Stomach (tissue), 9 donors: Measurements from ENCODE around the gene MTCL1. TPM values are rescaled to one million over a fixed set of nuclear protein-coding genes. Genes with fewer than 3 reads are reported as not detected.
"Not testable (repeated sequence)": the region's sequence is repeated elsewhere in the genome, so short reads cannot be mapped to it uniquely, and the experiment has no call there.

Source experiments
- DNase-seq, 2 donors: peaks; one replicate each; pipeline versions ENCODE4 v3.0.0 to v3.0.0-alpha.2; 2013 to 2019
- H3K27ac ChIP-seq, 5 donors: fragments of 200-600 bp in 4 of 5; sonication (generic) in 4 of 5; one replicate each; pipeline ENCODE4 v1.5.1; 2013 to 2019; ENCODE audit warnings: mild to moderate bottlenecking in 1 of 5, moderate library complexity in 1 of 5
- H3K27me3 ChIP-seq, 3 donors: fragments of 200-600 bp; sonication (generic); one replicate each; pipeline ENCODE4 v1.5.1; 2017 to 2019; ENCODE audit warnings: mixed run types in 1 of 3
- H3K36me3 ChIP-seq, 4 donors: fragments of 200-600 bp; sonication (generic); 1 replicate in 3 of 4; 2 replicates in 1 of 4; pipeline ENCODE4 v1.5.1; 2016 to 2019
- H3K4me1 ChIP-seq, 4 donors: fragments of 200-600 bp; sonication (generic); one replicate each; pipeline ENCODE4 v1.5.1; 2016 to 2019
- H3K4me3 ChIP-seq, 4 donors: fragments of 200-600 bp; sonication (generic) in 3 of 4; one replicate each; pipeline ENCODE4 v1.5.1; 2016 to 2019; ENCODE audit warnings: mild to moderate bottlenecking in 1 of 4
- H3K9me3 ChIP-seq, 4 donors: fragments of 200-600 bp; sonication (generic); one replicate each; pipeline ENCODE4 v1.5.1; 2016 to 2019
- EP300 ChIP-seq: sonication (generic); formaldehyde crosslinking; IDR thresholded peaks from one replicate; pipeline ENCODE4 v1.6.1; 2017; ENCODE audit warnings: antibody characterized with exemption
- POLR2A ChIP-seq, 4 donors: fragments of 450-650 bp; IDR thresholded peaks; one replicate each; pipeline ENCODE4 v1.6.1; 2016; ENCODE audit warnings: antibody characterized with exemption in 4 of 4, control low read depth in 2 of 4, mild to moderate bottlenecking in 1 of 4, moderate library complexity in 1 of 4
- POLR2AphosphoS5 ChIP-seq, 3 donors: sonication (generic); formaldehyde crosslinking; IDR thresholded peaks; one replicate each; pipeline ENCODE4 v1.6.1; 2016; ENCODE audit warnings: antibody characterized with exemption in 3 of 3
- WGBS, 5 donors: extraction: QIAGEN DNeasy Blood & Tissue Kit in 3 of 5; methylation state at CpG; one replicate each; pipeline versions ENCODE4 v1.1.5 to v1.1.7; 2013 to 2018; 5-methylcytosine and 5-hydroxymethylcytosine counted together
- intact Hi-C: fragments of 100-400 bp; cut with DNase I; formaldehyde crosslinking; loops from one replicate; pipeline ENCODE4 v1.15.1; 2023; ENCODE audit warnings: low total_unique reads
- polyA plus RNA-seq, 3 donors: library from polyadenylated mRNA; stranded (reverse); fragments of 200-250 nt; gene quantifications; one replicate each; pipeline ENCODE4 v1.2.3, GENCODE V29; 2013
- total RNA-seq, 5 donors: library from RNA; depleted of rRNA; stranded (reverse); fragments of >200 nt; gene quantifications; one replicate each; pipeline versions ENCODE4 v1.1.0 to v1.2.3, GENCODE V29; 2014 to 2016
- TF ChIP-seq, protein P1 (sequence below), 7 experiments: fragments of 450-650 bp in 4 of 7; fragments of 200-600 bp in 3 of 7; sonication (generic) in 3 of 7; IDR thresholded peaks; one replicate each; pipeline ENCODE4 v1.5.1; 2016 to 2019; ENCODE audit warnings: antibody characterized with exemption in 7 of 7, control low read depth in 2 of 7, mild to moderate bottlenecking in 1 of 7
- donor health status: healthy with polysubstance abuse.
- donor health status: Bipolar disorder and iron deficiency.
- donor health status: healthy.

Gene MTCL1
- total and polyA plus RNA-seq, 8 donors, result 2.3 to 225 (median 20.5) TPM

- intact Hi-C loops, result no loop called here
- Histone ChIP-seq H3K27ac (peak overlapping the region in 1 of 5 donors; percentile 8), H3K27me3 (no peaks in the 10 kb centered on the region), H3K9me3 (peaks cover 0 to 3% (median 0%) of the 10 kb centered on the region in 4 donors), H3K36me3 (peaks cover 0 to 18% (median 9%) of the 10 kb centered on the region in 4 donors), H3K4me3 (no peak overlapping the region), H3K4me1 (peaks cover 0 to 20% (median under 1%) of the 10 kb centered on the region in 4 donors)
- DNase-seq, result no peak
- 83 to 96% (median 87%) methylated on average over 2 of the region's 2 CpGs for WGBS, 5 donors
- TF ChIP-seq EP300 (no peak), POLR2A (IDR thresholded peaks at IDR 0.05) (no peak)
- TF ChIP-seq, protein P1, sequence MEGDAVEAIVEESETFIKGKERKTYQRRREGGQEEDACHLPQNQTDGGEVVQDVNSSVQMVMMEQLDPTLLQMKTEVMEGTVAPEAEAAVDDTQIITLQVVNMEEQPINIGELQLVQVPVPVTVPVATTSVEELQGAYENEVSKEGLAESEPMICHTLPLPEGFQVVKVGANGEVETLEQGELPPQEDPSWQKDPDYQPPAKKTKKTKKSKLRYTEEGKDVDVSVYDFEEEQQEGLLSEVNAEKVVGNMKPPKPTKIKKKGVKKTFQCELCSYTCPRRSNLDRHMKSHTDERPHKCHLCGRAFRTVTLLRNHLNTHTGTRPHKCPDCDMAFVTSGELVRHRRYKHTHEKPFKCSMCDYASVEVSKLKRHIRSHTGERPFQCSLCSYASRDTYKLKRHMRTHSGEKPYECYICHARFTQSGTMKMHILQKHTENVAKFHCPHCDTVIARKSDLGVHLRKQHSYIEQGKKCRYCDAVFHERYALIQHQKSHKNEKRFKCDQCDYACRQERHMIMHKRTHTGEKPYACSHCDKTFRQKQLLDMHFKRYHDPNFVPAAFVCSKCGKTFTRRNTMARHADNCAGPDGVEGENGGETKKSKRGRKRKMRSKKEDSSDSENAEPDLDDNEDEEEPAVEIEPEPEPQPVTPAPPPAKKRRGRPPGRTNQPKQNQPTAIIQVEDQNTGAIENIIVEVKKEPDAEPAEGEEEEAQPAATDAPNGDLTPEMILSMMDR (IDR thresholded peaks at IDR 0.05), result no peak
Observed at GRCh38 chr18:8760984-8761383, 55.6 kb downstream of the MTCL1 start.

DNA sequence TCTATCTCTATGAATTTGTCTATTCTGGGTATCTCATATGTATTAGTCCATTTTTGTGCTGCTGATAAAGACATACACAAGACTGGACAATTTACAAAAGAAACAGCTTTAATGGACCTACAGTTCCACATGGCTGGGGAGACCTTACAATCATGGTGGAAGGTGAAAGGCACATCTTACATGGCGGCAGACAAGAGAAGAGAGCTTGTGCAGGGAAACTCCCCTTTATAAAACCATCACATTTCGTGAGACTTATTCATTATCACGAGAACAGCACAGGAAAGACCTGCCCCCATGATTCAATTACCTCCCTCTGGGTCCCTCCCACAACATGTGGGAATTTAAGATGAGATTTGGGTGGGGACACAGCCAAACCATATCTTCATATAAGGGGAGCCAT, 56.2 kb downstream of the MTCL1 start:
- intact Hi-C loops, H3K9me3 ChIP-seq, H3K27me3 ChIP-seq, DNase-seq, H3K4me3 ChIP-seq: not testable (repeated sequence)
- 92 to 96% (median 94%) methylated on average over 3 of the region's 3 CpGs for WGBS, 5 donors
- Histone ChIP-seq H3K27ac (peak overlapping the region in 1 of 5 donors; percentile 8), H3K36me3 (peaks cover 0 to 18% (median 9%) of the 10 kb centered on the region in 4 donors), H3K4me1 (peaks cover 0 to 25% (median 0%) of the 10 kb centered on the region in 4 donors)

DNA sequence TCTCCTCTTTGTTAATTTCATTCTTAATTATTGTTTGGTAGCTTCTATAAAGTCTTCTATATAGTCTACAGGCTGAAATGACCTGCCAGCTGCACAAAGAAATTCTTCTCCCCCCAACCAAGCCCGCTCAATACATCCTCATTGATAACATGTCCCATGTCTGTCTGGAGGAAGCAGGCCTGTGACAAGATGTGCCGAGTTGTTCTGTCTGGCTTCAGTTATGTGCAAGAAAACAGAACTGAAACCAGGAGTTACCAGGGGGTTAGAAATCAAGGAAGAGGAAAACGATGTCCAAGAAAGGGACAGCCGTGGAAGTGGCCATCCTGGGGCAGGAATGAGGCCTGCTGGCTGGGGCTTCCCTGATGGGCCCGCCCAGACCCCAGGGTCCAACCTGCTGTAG, 57.6 kb downstream of the MTCL1 start:
- intact Hi-C loops, result no loop called here
- H3K4me3 ChIP-seq, result no peak overlapping the region
- TF ChIP-seq, protein P1 (IDR thresholded peaks at IDR 0.05), result no peak
- TF ChIP-seq POLR2AphosphoS5 (IDR thresholded peaks at IDR 0.05), result no peak
- peak overlapping the region in 2 of 5 donors; percentile 30 to 59 for H3K27ac ChIP-seq
- H3K36me3 ChIP-seq, result peaks cover 0 to 18% (median 9%) of the 10 kb centered on the region in 4 donors
- H3K9me3 ChIP-seq, result peaks cover 0 to 3% (median 0%) of the 10 kb centered on the region in 4 donors
- H3K27me3 ChIP-seq, result no peaks in the 10 kb centered on the region
- WGBS, 5 donors, result 77 to 96% (median 92%) methylated on average over 5 of the region's 5 CpGs
- DNase-seq, result no peak
- peaks cover 0 to 35% (median 0%) of the 10 kb centered on the region in 4 donors for H3K4me1 ChIP-seq

- H3K36me3 ChIP-seq, result peaks cover 0 to 18% (median 9%) of the 10 kb centered on the region in 4 donors
- H3K9me3 ChIP-seq, result peaks cover 0 to 3% (median 0%) of the 10 kb centered on the region in 4 donors
- H3K27ac ChIP-seq, result peak overlapping the region in 1 of 5 donors; percentile 59
- peaks cover 0 to 35% (median 0%) of the 10 kb centered on the region in 4 donors for H3K4me1 ChIP-seq
- H3K4me3 ChIP-seq, result no peak overlapping the region
- TF ChIP-seq POLR2AphosphoS5 (IDR thresholded peaks at IDR 0.05) (no peak), EP300 (no peak), POLR2A (IDR thresholded peaks at IDR 0.05) (no peak)
- TF ChIP-seq, protein P1 (IDR thresholded peaks at IDR 0.05), result no peak
- no peaks in the 10 kb centered on the region for H3K27me3 ChIP-seq
- no peak for DNase-seq
- 79 to 84% (median 79%) methylated on average over 2 of the region's 2 CpGs for WGBS, 5 donors
- intact Hi-C loops, result no loop called here
Observed at GRCh38 chr18:8763611-8764010, 58.3 kb downstream of the MTCL1 start.

DNA sequence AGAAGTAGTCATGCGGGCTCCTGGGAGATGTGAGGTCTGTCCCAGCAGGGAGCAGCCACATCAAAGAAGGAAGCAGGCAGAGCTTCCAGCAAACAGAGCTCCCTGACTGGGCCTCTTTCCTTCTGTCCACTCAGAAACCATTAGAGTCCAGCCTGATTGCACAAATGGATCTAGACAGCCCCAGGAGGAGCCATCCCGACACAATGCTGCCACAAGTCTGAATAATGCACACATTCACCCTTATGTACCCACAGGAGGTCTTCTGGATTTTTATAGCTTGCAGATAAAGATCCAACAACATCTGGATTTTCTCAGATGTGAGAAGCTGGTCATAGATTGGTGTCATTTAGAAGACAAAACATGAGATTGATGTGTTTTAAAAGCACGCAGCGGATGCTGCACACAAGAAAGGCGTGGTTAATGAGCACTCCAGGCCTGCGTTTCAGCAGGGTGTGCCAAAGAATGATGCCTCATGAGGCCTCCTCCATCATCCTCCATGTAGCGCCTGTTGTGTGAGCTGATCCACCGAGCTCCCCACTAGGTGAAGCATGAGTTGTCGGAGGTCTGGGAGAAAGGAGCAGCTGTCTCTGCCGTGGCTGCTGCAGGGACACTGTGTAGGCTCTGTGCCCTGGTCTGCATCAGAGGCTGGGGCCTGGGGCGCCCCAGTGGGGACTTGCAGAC, 60.6 kb downstream of the MTCL1 start:
- H3K4me3 ChIP-seq, result no peak overlapping the region

More for the DNA sequence above, 60.6 kb downstream of the MTCL1 start:
- peak in 1 of 2 donors; percentile 71 for DNase-seq
- TF ChIP-seq POLR2AphosphoS5 (IDR thresholded peaks at IDR 0.05) (no peak), POLR2A (IDR thresholded peaks at IDR 0.05) (no peak), EP300 (no peak)
- TF ChIP-seq, protein P1 (IDR thresholded peaks at IDR 0.05), result no peak
- 65 to 86% (median 78%) methylated on average over 10 to 11 of the region's 11 CpGs for WGBS, 5 donors
- Histone ChIP-seq H3K36me3 (peaks cover 0 to 18% (median 9%) of the 10 kb centered on the region in 4 donors), H3K4me1 (peaks cover 0 to 26% (median 0%) of the 10 kb centered on the region in 4 donors), H3K9me3 (peaks cover 0 to 3% (median 0%) of the 10 kb centered on the region in 4 donors), H3K27ac (peak overlapping the region in 4 of 5 donors; percentile 15 to 64 (median 30)), H3K27me3 (no peaks in the 10 kb centered on the region)
- intact Hi-C loops, result no loop called here
